Activated CD4-positive, alpha-beta memory T cell treated with anti-CD3 and anti-CD28 coated beads for 36 hours (primary cell): ENCODE data around the gene RARG. TPM values are rescaled to one million over a fixed set of nuclear protein-coding genes. Genes with fewer than 3 reads are reported as not detected.
A peak's percentile ranks its signal among the peaks of the same experiment; 100 is the strongest.

Experiments
- CTCF ChIA-PET: fragments of 350-600 bp; sonication (Branson Sonifier 250); formaldehyde crosslinking; loops from one replicate; lab custom pipeline; 2021; ENCODE audit warnings: antibody characterized with exemption, inconsistent platforms; lab: Charles Lee
- POLR2A ChIA-PET: fragments of 350-600 bp; sonication (Branson Sonifier 250); formaldehyde crosslinking; loops from one replicate; lab custom pipeline; 2021; ENCODE audit warnings: antibody characterized with exemption; lab: Charles Lee
- DNase-seq: peaks from one replicate; pipeline ENCODE4 v3.0.0-alpha.2; 2020
- H3K27ac Mint-ChIP-seq: one replicate; pipeline ENCODE4 v1.8.0; 2021; ENCODE audit warnings: mixed read lengths
- H3K27me3 Mint-ChIP-seq: one replicate; pipeline ENCODE4 v1.8.0; 2021; ENCODE audit warnings: mixed read lengths
- H3K36me3 Mint-ChIP-seq: one replicate; pipeline ENCODE4 v1.8.0; 2021; ENCODE audit warnings: mixed read lengths
- H3K4me1 Mint-ChIP-seq: one replicate; pipeline ENCODE4 v1.8.0; 2021; ENCODE audit warnings: low read depth, mixed read lengths
- H3K4me3 Mint-ChIP-seq: one replicate; pipeline ENCODE4 v1.8.0; 2021; ENCODE audit warnings: mild to moderate bottlenecking, mixed read lengths
- H3K9me3 Mint-ChIP-seq: one replicate; pipeline ENCODE4 v1.8.0; 2021; ENCODE audit warnings: mixed read lengths
- intact Hi-C: fragments of 100-400 bp; cut with micrococcal nuclease; formaldehyde crosslinking; loops from one replicate; pipeline ENCODE4 v1.15.1; 2023
- total RNA-seq, 2 experiments: library from RNA; stranded (reverse); gene quantifications; one replicate each; pipeline ENCODE4 v1.2.3, GENCODE V29; 2021

Gene RARG
- total RNA-seq, 2 experiments from 2014 or later = 21.8 to 25.2 TPM

DNA sequence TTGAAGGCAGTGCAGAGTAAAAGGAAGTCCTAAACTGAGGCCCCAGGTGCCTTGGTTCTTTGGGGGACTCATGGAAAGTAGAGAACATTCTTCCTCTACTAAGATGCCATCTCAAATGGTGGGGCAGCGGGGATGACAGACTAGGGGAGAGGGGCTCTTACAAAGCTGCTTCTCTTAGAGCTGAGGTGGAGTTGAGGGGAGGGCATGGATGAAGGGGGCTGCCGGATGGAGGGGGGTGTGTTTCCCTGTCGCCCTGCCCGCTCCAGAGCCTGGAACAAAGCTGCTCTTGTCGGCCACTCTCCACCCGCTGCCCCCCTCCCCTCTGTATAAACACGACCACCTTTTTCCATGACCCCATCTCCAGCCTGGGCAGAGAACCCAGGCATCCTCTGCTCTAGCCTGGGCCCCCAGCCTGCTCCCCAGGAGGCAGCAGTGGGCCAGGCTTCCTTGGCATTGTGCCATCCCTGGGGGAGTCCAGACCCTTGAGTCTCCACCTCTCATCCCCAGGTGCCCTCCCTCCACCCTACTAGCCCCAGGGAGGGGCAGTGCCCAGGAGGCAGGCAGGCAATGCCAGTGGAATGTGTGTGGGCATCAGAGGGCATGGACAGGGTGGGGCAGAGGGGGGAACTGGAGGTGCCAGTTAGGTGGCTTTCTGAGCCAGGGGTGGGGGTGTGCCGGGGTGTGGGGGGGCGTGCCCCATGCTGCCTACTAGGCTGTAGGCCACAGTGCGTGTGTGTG lies 1.7 kb downstream of the RARG start:
- intact Hi-C loops = no loop called here
- POLR2A ChIA-PET = interaction anchor here (1.0 kb wide), 1 partner anchor 10 kb away, joined by 6 read pairs; no protein-coding TSS in a partner anchor
- H3K36me3 Mint-ChIP-seq = no peaks in the 10 kb centered on the region
- peaks cover 68% of the 10 kb centered on the region for H3K4me1 Mint-ChIP-seq
- H3K9me3 Mint-ChIP-seq = no peaks in the 10 kb centered on the region
- DNase-seq = no peak
- H3K4me3 Mint-ChIP-seq = peak overlapping the region; percentile 9
- H3K27me3 Mint-ChIP-seq = no peaks in the 10 kb centered on the region
- CTCF ChIA-PET = interaction anchor here (1.0 to 3.1 kb wide), 3 partner anchors 16 to 60 kb away, joined by 3 to 12 read pairs (median 5); no protein-coding TSS in a partner anchor
- peak overlapping the region; percentile 53 for H3K27ac Mint-ChIP-seq

DNA sequence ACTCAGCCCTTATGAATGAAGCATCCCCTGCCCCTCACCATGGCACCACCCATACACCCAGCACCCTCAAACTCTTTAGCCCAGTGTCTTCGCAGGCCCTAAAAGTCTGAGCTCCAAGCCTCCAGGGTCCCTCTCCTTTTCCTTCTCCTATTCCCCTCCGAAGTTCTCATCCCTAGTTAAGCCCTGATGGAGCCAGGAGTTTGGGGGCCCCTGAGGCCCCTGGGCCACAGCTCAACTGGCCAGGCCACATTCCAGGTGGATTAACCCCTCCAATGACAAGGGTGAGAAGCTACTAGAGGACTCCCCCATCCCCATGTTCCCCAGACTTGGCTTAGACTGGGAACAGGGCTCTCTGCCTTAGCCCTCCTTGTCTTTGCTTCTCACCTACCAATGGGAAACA lies 2.6 kb downstream of the RARG start:
- ChIA-PET POLR2A (no interaction called here), CTCF (interaction anchor here (1.0 to 3.1 kb wide), 4 partner anchors 15 to 92 kb away, joined by 3 to 12 read pairs (median 4); partner anchors contain the start of gene AAAS)
- Mint-ChIP-seq H3K9me3 (no peaks in the 10 kb centered on the region), H3K36me3 (no peaks in the 10 kb centered on the region), H3K4me1 (peaks cover 70% of the 10 kb centered on the region), H3K27ac (peak overlapping the region; percentile 53), H3K4me3 (no peak overlapping the region), H3K27me3 (no peaks in the 10 kb centered on the region)
- no peak for DNase-seq
- intact Hi-C loops = no loop called here

DNA sequence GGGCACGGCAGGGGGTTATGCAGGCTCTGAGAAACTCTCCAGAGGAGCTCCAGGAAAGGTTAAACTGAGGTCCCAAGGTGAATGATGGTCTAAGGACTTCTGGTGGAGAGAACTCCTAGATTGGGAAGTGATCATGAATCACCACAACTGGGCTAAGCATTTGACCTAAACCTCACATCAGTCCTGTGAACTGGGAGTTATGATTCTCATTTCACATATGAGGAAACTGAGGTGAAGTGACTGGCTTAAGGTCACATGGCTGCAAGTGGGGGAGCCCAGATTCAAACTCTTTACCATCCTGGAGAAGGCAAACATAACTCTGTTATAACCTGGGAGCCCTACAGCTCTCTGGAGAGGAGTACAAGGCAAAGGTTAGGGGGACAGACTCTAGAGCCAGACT lies 4.2 kb downstream of the RARG start:
- no peaks in the 10 kb centered on the region for H3K9me3 Mint-ChIP-seq
- H3K36me3 Mint-ChIP-seq = no peaks in the 10 kb centered on the region
- intact Hi-C loops = no loop called here
- H3K4me1 Mint-ChIP-seq = peaks cover 72% of the 10 kb centered on the region
- H3K27me3 Mint-ChIP-seq = no peaks in the 10 kb centered on the region
- no peak overlapping the region for H3K4me3 Mint-ChIP-seq
- peak overlapping the region; percentile 16 for H3K27ac Mint-ChIP-seq
- no peak for DNase-seq
- POLR2A ChIA-PET = interaction anchor here (1.0 kb wide), 1 partner anchor 65 kb away, joined by 3 read pairs; no protein-coding TSS in a partner anchor
- CTCF ChIA-PET = interaction anchor here (1.5 to 3.1 kb wide), 2 partner anchors 14 to 16 kb away, joined by 3 to 12 read pairs; no protein-coding TSS in a partner anchor

DNA sequence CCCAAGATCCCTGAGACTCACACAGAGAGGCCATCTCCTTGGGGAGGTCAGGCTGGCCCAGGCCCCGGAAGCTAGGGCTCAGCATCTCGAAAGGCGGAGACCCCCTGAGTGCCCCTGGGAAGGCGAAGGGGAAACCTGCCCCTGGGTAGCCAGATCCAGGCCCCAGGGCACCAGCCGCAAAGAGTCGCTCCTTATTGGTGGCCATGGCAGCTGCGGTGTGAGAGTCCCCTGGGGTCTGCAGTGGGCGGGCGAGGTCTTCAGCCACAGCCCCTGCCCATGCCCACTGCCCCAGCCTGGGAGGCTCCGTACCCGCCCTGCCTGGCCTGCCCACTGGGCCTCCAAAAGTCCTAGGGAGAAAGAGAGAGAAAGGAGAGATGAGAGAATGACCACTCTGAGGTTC lies 4.7 kb downstream of the RARG start:
- peak overlapping the region; percentile 16 for H3K27ac Mint-ChIP-seq
- no peak overlapping the region for H3K4me3 Mint-ChIP-seq
- H3K4me1 Mint-ChIP-seq = peaks cover 72% of the 10 kb centered on the region
- intact Hi-C loops = no loop called here
- no peaks in the 10 kb centered on the region for H3K9me3 Mint-ChIP-seq
- DNase-seq = no peak
- POLR2A ChIA-PET = no interaction called here
- CTCF ChIA-PET = interaction anchor here (1.5 to 3.1 kb wide), 2 partner anchors 13 to 15 kb away, joined by 3 to 12 read pairs; no protein-coding TSS in a partner anchor
- H3K36me3 Mint-ChIP-seq = no peaks in the 10 kb centered on the region
- H3K27me3 Mint-ChIP-seq = no peaks in the 10 kb centered on the region

DNA sequence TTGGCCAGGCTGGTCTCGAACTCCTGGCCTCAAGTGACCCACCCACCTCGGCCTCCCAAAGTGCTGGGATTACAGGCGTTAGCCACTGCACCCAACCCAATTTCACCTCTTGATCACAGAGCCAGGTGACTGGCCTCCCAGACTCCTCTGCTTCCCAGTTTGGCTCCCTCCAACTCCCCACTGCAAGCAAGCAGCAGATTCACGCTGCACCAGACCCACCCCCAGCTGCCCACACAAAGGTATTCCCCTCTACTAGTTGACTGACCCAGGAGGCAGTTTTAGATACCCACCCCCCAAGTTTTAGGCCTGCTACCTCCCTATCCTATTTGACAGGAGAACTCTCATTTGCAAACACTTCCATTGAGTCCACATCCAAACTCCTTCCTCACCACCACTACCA lies 5.2 kb downstream of the RARG start:
- intact Hi-C loops = no loop called here
- no peaks in the 10 kb centered on the region for H3K36me3 Mint-ChIP-seq
- ChIA-PET CTCF (interaction anchor here (3.1 kb wide), 1 partner anchor 13 kb away, joined by 12 read pairs; no protein-coding TSS in a partner anchor), POLR2A (no interaction called here)
- H3K9me3 Mint-ChIP-seq = no peaks in the 10 kb centered on the region
- peaks cover 76% of the 10 kb centered on the region for H3K4me1 Mint-ChIP-seq
- no peak overlapping the region for H3K4me3 Mint-ChIP-seq
- peak overlapping the region; percentile 14 for H3K27ac Mint-ChIP-seq
- DNase-seq = no peak
- no peaks in the 10 kb centered on the region for H3K27me3 Mint-ChIP-seq

DNA sequence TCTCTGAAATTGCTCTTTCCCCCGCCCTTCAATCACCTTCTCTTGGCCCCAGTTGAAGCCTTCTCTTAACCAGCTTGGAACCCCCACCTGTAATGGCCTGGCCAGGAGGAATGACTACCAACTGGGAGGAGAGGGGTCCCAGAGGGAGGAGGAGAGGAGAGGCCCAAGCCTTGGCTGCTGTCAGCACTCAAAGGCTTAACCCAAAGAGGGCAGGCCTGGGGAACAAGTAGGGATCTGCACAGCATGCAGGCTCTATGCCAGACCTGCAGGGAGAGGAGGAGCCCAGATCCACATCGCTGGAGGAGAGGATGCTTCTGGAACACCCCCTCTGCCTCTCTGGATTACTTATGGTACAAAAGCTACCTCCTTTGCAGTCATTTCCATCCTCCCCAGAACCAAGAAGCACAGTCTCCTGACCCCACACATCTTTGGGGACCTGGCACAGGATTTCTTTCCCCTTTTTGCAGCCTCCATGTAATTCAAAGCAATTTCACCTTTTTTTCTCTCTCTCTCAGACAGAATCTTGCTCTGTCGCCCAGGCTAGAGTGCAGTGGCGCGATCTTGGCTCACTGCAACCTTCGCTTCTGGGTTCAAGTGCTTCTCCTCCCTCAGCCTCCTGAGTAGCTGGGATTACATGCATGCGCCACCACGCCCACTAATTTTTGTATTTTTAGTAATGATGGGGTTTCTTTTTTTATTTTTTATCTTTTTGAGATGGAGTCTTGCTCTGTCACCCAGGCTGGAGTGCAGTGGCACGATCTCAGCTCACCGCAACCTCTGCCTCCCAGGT lies 6.2 kb downstream of the RARG start:
- DNase-seq = no peak
- ChIA-PET POLR2A (interaction anchor here (1.3 kb wide), 1 partner anchor 25 kb away, joined by 3 read pairs; no protein-coding TSS in a partner anchor), CTCF (interaction anchor here (0.6 to 1.5 kb wide), 2 partner anchors 96 to 127 kb away, joined by 3 to 5 read pairs; partner anchors contain the start of gene AAAS)
- Mint-ChIP-seq H3K4me3 (no peak overlapping the region), H3K4me1 (peaks cover 70% of the 10 kb centered on the region), H3K27me3 (no peaks in the 10 kb centered on the region), H3K9me3 (no peaks in the 10 kb centered on the region), H3K36me3 (no peaks in the 10 kb centered on the region), H3K27ac (peak overlapping the region; percentile 28)
- intact Hi-C loops = no loop called here

DNA sequence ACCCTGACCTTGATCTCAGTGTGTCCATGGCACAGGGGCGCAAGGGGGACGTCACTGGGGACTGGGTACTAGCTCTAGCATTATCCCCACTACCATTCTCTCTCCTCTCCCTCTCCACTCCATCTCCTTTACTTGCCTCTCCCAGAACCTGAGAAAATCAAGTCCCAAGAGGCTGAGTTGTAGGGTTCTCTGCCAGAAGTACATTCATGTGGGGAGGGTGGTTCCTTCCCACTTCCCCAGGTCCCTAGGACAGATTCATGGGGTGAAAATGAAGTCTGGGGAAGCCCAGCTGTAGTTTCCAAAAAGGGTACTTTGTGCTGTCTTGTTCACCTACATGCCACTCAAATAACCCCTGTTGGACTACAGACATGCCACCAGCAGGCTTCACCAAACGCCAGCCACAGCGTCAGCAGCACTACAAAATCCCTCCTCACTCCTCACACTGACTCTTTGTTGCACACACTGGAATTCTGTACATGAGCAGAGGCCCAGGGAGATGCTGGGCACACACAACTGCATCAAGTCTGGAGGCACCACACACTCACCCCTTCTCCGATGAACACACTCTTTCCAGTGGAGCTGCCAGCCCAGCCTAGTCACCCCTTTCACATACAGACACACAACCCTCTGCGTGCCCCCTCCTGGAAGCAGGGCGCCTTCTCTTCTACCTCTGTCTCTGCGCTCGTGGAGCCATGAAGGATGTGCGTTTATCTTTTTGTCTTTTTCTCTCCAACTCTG lies 6.9 kb downstream of the RARG start:
- Mint-ChIP-seq H3K9me3 (no peaks in the 10 kb centered on the region), H3K36me3 (no peaks in the 10 kb centered on the region), H3K4me1 (peaks cover 66% of the 10 kb centered on the region), H3K27me3 (no peaks in the 10 kb centered on the region), H3K27ac (peak overlapping the region; percentile 28), H3K4me3 (no peak overlapping the region)
- intact Hi-C loops = loop anchor here (5.0 kb wide), 1 partner anchor 227 kb away; the partner anchor contains the start of gene PCBP2
- ChIA-PET CTCF (interaction anchor here (0.6 to 1.9 kb wide), 3 partner anchors 11 to 126 kb away, joined by 3 to 10 read pairs (median 5); partner anchors contain the start of gene AAAS), POLR2A (interaction anchor here (1.3 kb wide), 1 partner anchor 26 kb away, joined by 3 read pairs; no protein-coding TSS in a partner anchor)
- DNase-seq = no peak

DNA sequence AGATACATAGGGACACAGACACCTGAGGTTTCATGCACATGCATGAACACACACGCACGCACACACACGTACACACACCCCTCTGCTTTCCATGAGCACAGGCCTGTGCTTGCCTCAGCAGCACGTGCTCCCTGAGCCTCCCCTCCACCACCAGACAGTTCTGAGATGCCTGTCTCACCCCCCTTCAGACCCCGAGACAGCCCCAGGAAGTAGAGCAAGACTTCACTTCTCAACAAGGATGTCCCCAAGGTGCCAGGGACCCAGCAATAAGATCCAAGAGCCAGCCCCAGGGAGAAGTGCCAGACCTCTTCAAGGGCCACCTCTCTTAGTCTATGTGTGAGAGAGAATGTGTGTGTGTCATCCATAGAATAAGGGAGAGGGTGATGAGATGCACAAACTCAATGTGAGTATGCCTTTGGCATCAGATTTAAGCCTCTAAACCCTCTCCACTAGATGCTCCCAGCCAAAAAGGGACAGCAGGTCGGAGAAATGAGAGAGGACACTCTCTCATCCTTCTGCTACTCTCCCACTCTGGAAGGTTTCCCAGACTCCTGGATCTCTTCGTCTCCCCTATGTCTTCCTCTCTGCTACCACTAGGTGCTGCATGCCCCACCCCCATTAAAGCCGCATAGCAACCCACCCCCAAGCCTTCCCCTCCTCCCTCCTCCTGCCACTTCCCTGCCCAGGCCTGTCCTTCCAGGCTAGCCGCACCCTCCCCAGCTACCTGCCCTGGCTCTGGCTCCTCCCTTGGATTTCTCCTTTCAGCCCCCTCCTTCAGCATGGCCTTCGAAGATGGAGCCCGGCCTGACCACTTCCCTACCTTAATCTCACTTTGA lies 7.7 kb downstream of the RARG start:
- Mint-ChIP-seq H3K9me3 (no peaks in the 10 kb centered on the region), H3K4me3 (no peak overlapping the region), H3K36me3 (peaks cover 2% of the 10 kb centered on the region), H3K4me1 (peaks cover 62% of the 10 kb centered on the region), H3K27ac (peak overlapping the region; percentile 66), H3K27me3 (no peaks in the 10 kb centered on the region)
- intact Hi-C loops = loop anchor here (5.0 kb wide), 1 partner anchor 228 kb away; the partner anchor contains the start of gene PCBP2
- ChIA-PET CTCF (interaction anchor here (1.5 to 1.9 kb wide), 2 partner anchors 11 to 97 kb away, joined by 5 to 10 read pairs; partner anchors contain the start of gene AAAS), POLR2A (no interaction called here)
- DNase-seq = no peak

DNA sequence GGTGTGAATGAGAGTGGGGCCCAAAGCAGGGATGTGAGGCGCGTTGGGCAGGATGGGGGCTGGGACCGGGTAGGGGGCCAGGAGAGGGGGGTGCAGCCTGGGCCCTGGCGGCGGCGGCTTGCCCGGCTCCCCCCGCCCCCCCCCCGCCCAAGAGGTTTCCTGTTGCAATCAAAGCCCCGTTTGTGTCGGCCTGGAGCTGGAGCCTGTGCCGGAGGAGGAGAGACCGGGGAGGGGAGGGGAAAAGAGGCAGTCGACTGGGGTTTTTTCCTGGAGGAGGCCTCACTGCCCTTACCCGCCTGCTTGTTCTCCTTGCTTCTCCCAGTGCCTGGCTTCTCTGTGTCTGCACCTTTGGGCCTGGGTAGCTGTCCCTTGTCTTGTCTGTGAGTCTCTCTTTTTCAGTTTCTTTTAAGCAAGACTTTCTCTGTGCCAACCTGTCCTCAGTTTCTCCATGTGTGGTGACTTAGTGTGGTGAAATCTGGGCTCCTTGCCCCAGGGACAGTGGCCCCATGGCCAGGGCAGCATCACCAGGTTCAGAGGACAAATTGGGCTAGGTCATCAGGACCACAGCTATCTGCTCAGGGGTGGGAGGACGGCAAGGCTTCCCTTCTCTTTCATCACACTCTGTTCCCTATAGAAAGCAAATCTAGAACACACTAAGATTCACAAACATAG lies 8.5 kb downstream of the RARG start:
- H3K27me3 Mint-ChIP-seq = no peaks in the 10 kb centered on the region
- peak overlapping the region; percentile 65 for H3K4me3 Mint-ChIP-seq
- no peaks in the 10 kb centered on the region for H3K9me3 Mint-ChIP-seq
- DNase-seq = peak; percentile 48
- intact Hi-C loops = loop anchor here (5.0 kb wide), 1 partner anchor 229 kb away; the partner anchor contains the start of gene PCBP2
- CTCF ChIA-PET = interaction anchor here (1.9 kb wide), 1 partner anchor 10 kb away, joined by 10 read pairs; no protein-coding TSS in a partner anchor
- H3K4me1 Mint-ChIP-seq = peaks cover 63% of the 10 kb centered on the region
- H3K27ac Mint-ChIP-seq = peak overlapping the region; percentile 69
- H3K36me3 Mint-ChIP-seq = peaks cover 5% of the 10 kb centered on the region
- POLR2A ChIA-PET = interaction anchor here (1.0 to 1.4 kb wide), 2 partner anchors 9 to 13 kb away, joined by 3 to 4 read pairs; no protein-coding TSS in a partner anchor

DNA sequence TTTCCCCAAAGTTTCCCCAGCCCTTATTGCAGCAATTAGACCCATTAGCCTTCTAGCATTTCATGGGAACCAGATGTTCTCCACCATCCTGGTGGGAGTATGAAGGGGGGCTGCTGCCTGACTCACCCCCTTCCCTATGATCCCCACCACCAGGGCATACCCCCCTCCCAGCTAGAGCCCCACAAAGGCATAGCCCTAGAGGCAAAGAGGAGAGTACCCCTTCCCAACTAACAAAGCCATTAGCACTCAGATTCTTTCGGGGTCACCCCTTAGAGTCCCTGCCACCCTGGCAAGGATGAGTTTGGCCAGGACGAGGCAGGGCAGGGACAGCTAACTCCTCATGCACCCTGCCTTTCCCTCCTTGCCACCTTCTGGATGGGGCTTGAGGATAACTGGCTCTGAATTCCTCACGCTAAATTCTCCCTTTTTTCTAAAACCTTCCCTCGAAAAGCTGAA lies 9.2 kb downstream of the RARG start:
- intact Hi-C loops = loop anchor here (5.0 kb wide), 1 partner anchor 229 kb away; the partner anchor contains the start of gene PCBP2
- H3K4me3 Mint-ChIP-seq = peak overlapping the region; percentile 65
- no peak for DNase-seq
- CTCF ChIA-PET = interaction anchor here (0.6 to 1.9 kb wide), 3 partner anchors 9 to 76 kb away, joined by 3 to 10 read pairs (median 6); no protein-coding TSS in a partner anchor
- H3K4me1 Mint-ChIP-seq = peaks cover 64% of the 10 kb centered on the region
- peaks cover 5% of the 10 kb centered on the region for H3K36me3 Mint-ChIP-seq
- H3K9me3 Mint-ChIP-seq = no peaks in the 10 kb centered on the region
- POLR2A ChIA-PET = interaction anchor here (0.6 to 1.4 kb wide), 3 partner anchors 10 to 45 kb away, joined by 3 to 5 read pairs (median 4); partner anchors contain the start of gene ESPL1
- no peaks in the 10 kb centered on the region for H3K27me3 Mint-ChIP-seq
- H3K27ac Mint-ChIP-seq = peak overlapping the region; percentile 92
